Keratinocyte (primary cell): ENCODE data around the gene EXOC3. TPM values are rescaled to one million over a fixed set of nuclear protein-coding genes. Genes with fewer than 3 reads are reported as not detected.
"Not testable (repeated sequence)": the region's sequence is repeated elsewhere in the genome, so short reads cannot be mapped to it uniquely, and the experiment has no call there.

ENCODE experiments used
- DNase-seq: peaks from one replicate; pipeline ENCODE4 v3.0.0-alpha.2; 2011; ENCODE audit warnings: low read depth, missing footprints, low spot score
- FAIRE-seq: peaks from 2 replicates; lab custom pipeline; 2011; peaks lifted over from hg19 to GRCh38; lab: Jason Lieb, UNC
- H2AFZ ChIP-seq: 2 replicates; pipeline ENCODE4 v1.6.0; 2012; ENCODE audit warnings: low read length, control low read depth, inconsistent platforms; ENCODE audit not compliant: control insufficient read depth
- H3K27ac ChIP-seq: 2 replicates; pipeline ENCODE4 v1.5.1; 2011; ENCODE audit warnings: low read length; ENCODE audit not compliant: control insufficient read depth, insufficient read depth
- H3K27me3 ChIP-seq: 3 replicates; pipeline ENCODE4 v1.6.0; 2011; ENCODE audit warnings: low read length; ENCODE audit not compliant: control insufficient read depth, insufficient read depth; ENCODE audit errors: extremely low read depth
- H3K36me3 ChIP-seq, 2 experiments: 2 replicates in 1 of 2; 3 replicates in 1 of 2; pipeline ENCODE4 v1.5.1; 2011; ENCODE audit warnings: low read length in 2 of 2, mild to moderate bottlenecking in 1 of 2; ENCODE audit not compliant: control insufficient read depth in 2 of 2, insufficient read depth in 2 of 2; ENCODE audit errors: extremely low read depth in 1 of 2
- H3K4me1 ChIP-seq: 3 replicates; pipeline ENCODE4 v1.5.1; 2011; ENCODE audit warnings: low read length; ENCODE audit not compliant: control insufficient read depth, insufficient read depth; ENCODE audit errors: extremely low read depth
- H3K4me2 ChIP-seq: 3 replicates; pipeline ENCODE4 v1.6.0; 2011; ENCODE audit warnings: low read depth, low read length; ENCODE audit not compliant: control insufficient read depth, insufficient read depth; ENCODE audit errors: extremely low read depth
- H3K4me3 ChIP-seq, 3 experiments: fragments of 200-600 bp in 1 of 3; sonication (generic) in 1 of 3; 2 replicates in 2 of 3; 3 replicates in 1 of 3; pipeline ENCODE4 v1.5.1; 2011 to 2016; ENCODE audit warnings: low read length in 3 of 3, mild to moderate bottlenecking in 3 of 3, control low read depth in 2 of 3, inconsistent platforms in 1 of 3, low read depth in 1 of 3, mixed read lengths in 1 of 3, mixed run types in 1 of 3, moderate library complexity in 1 of 3; ENCODE audit not compliant: control insufficient read depth in 2 of 3, insufficient read depth in 2 of 3; ENCODE audit errors: extremely low read depth in 1 of 3
- H3K79me2 ChIP-seq: 2 replicates; pipeline ENCODE4 v1.6.0; 2012; ENCODE audit warnings: low read length; ENCODE audit not compliant: control insufficient read depth, insufficient read depth
- H3K9ac ChIP-seq: 3 replicates; pipeline ENCODE4 v1.6.0; 2011; ENCODE audit warnings: low read length; ENCODE audit not compliant: control insufficient read depth, insufficient read depth; ENCODE audit errors: extremely low read depth
- H3K9me1 ChIP-seq: 3 replicates; pipeline ENCODE4 v1.6.0; 2011; ENCODE audit warnings: low read length; ENCODE audit not compliant: control insufficient read depth, insufficient read depth; ENCODE audit errors: extremely low read depth
- H3K9me3 ChIP-seq: 2 replicates; pipeline ENCODE4 v1.5.1; 2012; ENCODE audit warnings: low read depth, low read length; ENCODE audit not compliant: control insufficient read depth
- H4K20me1 ChIP-seq: 3 replicates; pipeline ENCODE4 v1.6.0; 2011; ENCODE audit warnings: low read length; ENCODE audit not compliant: control insufficient read depth, insufficient read depth; ENCODE audit errors: extremely low read depth
- CTCF ChIP-seq, 3 experiments: IDR thresholded peaks in 1 of 3; conservative IDR thresholded peaks in 1 of 3; optimal IDR thresholded peaks in 1 of 3; 2 replicates in 2 of 3; 3 replicates in 1 of 3; pipeline versions ENCODE3 to v1.5.1; 2011; ENCODE audit warnings: low read length in 3 of 3, mild to moderate bottlenecking in 3 of 3, moderate library complexity in 2 of 3, control low read depth in 1 of 3, inconsistent platforms in 1 of 3; ENCODE audit not compliant: insufficient read depth in 2 of 3; ENCODE audit errors: extremely low read depth in 1 of 3
- EZH2 ChIP-seq: IDR thresholded peaks from one replicate; pipeline ENCODE4 v1.6.1; 2012; ENCODE audit warnings: inconsistent platforms, mild to moderate bottlenecking, low read length, moderate library complexity
- dilution Hi-C: fragments of 300-500 bp; cut with MboI; formaldehyde crosslinking; loops from one replicate; pipeline ENCODE4 v1.7.0; 2020; ENCODE audit warnings: low sequenced_read_pairs; ENCODE audit not compliant: extremely low pct_ligation_motif_present
- polyA plus RNA-seq, 5 experiments: library from polyadenylated mRNA; depleted of rRNA in 3 of 5; stranded (reverse) in 3 of 5; stranded (forward) in 1 of 5; unstranded in 1 of 5; fragments of >200 nt; gene quantifications; 1 replicate in 1 of 5; 2 replicates in 3 of 5; 3 replicates in 1 of 5; pipeline versions ENCODE4 v1.2.1 to v1.2.3, GENCODE V29; 2011 to 2012; ENCODE audit warnings: missing spikeins in 2 of 5, low read depth in 1 of 5, low replicate concordance in 1 of 5

EXOC3 gene
- polyA plus RNA-seq, 1 donor (not counting 4 experiments of a cell fraction or from before 2014, with no cell fraction given) = 14.2 TPM

- TF ChIP-seq CTCF (optimal IDR thresholded peaks at IDR 0.05 in 1 of 3, IDR thresholded peaks at IDR 0.05 in 1 of 3, conservative IDR thresholded peaks at IDR 0.05 in 1 of 3; ENCODE audit: extremely low read depth in 1 of 3, insufficient read depth in 2 of 3, low read length in 3 of 3) = no peak
- no peak for TF ChIP-seq EZH2
- H2AFZ ChIP-seq = no peak overlapping the region
- H3K9me3 ChIP-seq = no peaks in the 10 kb centered on the region
- no peak for FAIRE-seq
- peaks cover 36% of the 10 kb centered on the region for H3K27me3 ChIP-seq
- H3K4me2 ChIP-seq = no peak overlapping the region
- dilution Hi-C loops = no loop called here
- H3K9me1 ChIP-seq = no peaks in the 10 kb centered on the region
- no peak for DNase-seq
- H3K4me1 ChIP-seq = peaks cover 5% of the 10 kb centered on the region
- no peak overlapping the region for H3K9ac ChIP-seq
- H4K20me1 ChIP-seq = no peaks in the 10 kb centered on the region
- H3K4me3 ChIP-seq = no peak overlapping the region
- no peaks in the 10 kb centered on the region for H3K79me2 ChIP-seq
- H3K27ac ChIP-seq = no peak overlapping the region
- H3K36me3 ChIP-seq = no peaks in the 10 kb centered on the region
Observed at GRCh38 chr5:505951-506525, 63.1 kb downstream of the EXOC3 start.

- H3K4me3 ChIP-seq, DNase-seq, H4K20me1 ChIP-seq, H3K4me2 ChIP-seq, H3K4me1 ChIP-seq, H3K9ac ChIP-seq, FAIRE-seq, H2AFZ ChIP-seq, dilution Hi-C loops, H3K9me1 ChIP-seq, H3K27ac ChIP-seq, H3K36me3 ChIP-seq, H3K9me3 ChIP-seq, H3K79me2 ChIP-seq: not testable (repeated sequence)
- H3K27me3 ChIP-seq = peaks cover 35% of the 10 kb centered on the region
Observed at GRCh38 chr5:507986-508575, 65.1 kb downstream of the EXOC3 start.
